Adrenal gland (tissue), 12 donors: ENCODE results near the gene ANKLE1. TPM values are rescaled to one million over a fixed set of nuclear protein-coding genes. Genes with fewer than 3 reads are reported as not detected.

Experiments used
- DNase-seq, 7 donors: peaks; one replicate each; pipeline ENCODE4 v3.0.0-alpha.2; 2019 to 2020
- H3K27ac ChIP-seq, 5 donors: fragments of 200-600 bp; sonication (generic) in 4 of 5; 1 replicate in 3 of 5; 2 replicates in 2 of 5; pipeline versions ENCODE4 v1.5.1 to v1.8.0; 2016 to 2020; ENCODE audit warnings: mild to moderate bottlenecking in 1 of 5
- H3K27me3 ChIP-seq: fragments of 200-600 bp; 2 replicates; pipeline ENCODE4 v1.8.0; 2021
- H3K36me3 ChIP-seq, 2 donors: fragments of 200-600 bp; replicated peaks in 1 of 2; 1 replicate in 1 of 2; 2 replicates in 1 of 2; pipeline versions ENCODE4 v1.5.1 to v1.8.0; 2018 to 2022
- H3K4me1 ChIP-seq, 2 donors: fragments of 200-600 bp; replicated peaks in 1 of 2; 1 replicate in 1 of 2; 2 replicates in 1 of 2; pipeline versions ENCODE4 v1.5.1 to v1.8.0; 2018 to 2021
- H3K4me3 ChIP-seq, 4 donors: fragments of 200-600 bp; sonication (generic) in 3 of 4; one replicate each; pipeline ENCODE4 v1.5.1; 2016 to 2018
- H3K9me3 ChIP-seq, 3 donors: fragments of 200-600 bp; sonication (generic) in 1 of 3; replicated peaks in 1 of 3; 1 replicate in 2 of 3; 2 replicates in 1 of 3; pipeline versions ENCODE4 v1.5.1 to v1.8.0; 2016 to 2021
- POLR2A ChIP-seq, 2 donors: fragments of 450-650 bp; IDR thresholded peaks; one replicate each; pipeline ENCODE4 v1.6.1; 2017; ENCODE audit warnings: antibody characterized with exemption in 2 of 2, mild to moderate bottlenecking in 2 of 2, moderate library complexity in 1 of 2
- WGBS, 4 donors: extraction: QIAGEN DNeasy Blood & Tissue Kit in 2 of 4; methylation state at CpG; one replicate each; pipeline versions ENCODE4 v1.1.5 to v1.1.7; 2013 to 2017; 5-methylcytosine and 5-hydroxymethylcytosine counted together
- intact Hi-C, 2 donors: fragments of 100-400 bp; cut with DNase I; formaldehyde crosslinking; loops; one replicate each; pipeline versions ENCODE4 v1.14.1 to v1.15.0; 2022 to 2023
- polyA plus RNA-seq, 3 donors: library from polyadenylated mRNA; stranded (reverse); fragments of 200-250 nt in 2 of 3; fragments of 350-450 nt in 1 of 3; fragmentation: Illumina TruSeq in 1 of 3; extraction: RNeasy Lipid Tissue Mini Kit (QIAGEN cat#74804) in 1 of 3; gene quantifications; one replicate each; pipeline ENCODE4 v1.2.3, GENCODE V29; 2013 to 2014
- total RNA-seq, 9 donors: library from RNA; depleted of rRNA in 4 of 9; stranded (reverse); fragments of >200 nt in 4 of 9; fragments of 120-200 nt in 1 of 9; fragmentation: NEBNext Ultra II Directional in 1 of 9; extraction: Animal tissue kit (Norgen Biotek cat#: 25700) in 1 of 9; gene quantifications; one replicate each; pipeline versions ENCODE4 v1.1.0 to v1.2.4, GENCODE V29; 2013 to 2023
- TF ChIP-seq, protein P1 (sequence below), 6 experiments: fragments of 450-650 bp in 4 of 6; fragments of 200-600 bp in 2 of 6; sonication (generic) in 1 of 6; IDR thresholded peaks; 1 replicate in 5 of 6; 2 replicates in 1 of 6; pipeline versions ENCODE4 v1.5.1 to v1.8.0; 2016 to 2021; ENCODE audit warnings: antibody characterized with exemption in 6 of 6, mild to moderate bottlenecking in 2 of 6, moderate library complexity in 1 of 6
- donor health status: healthy with polysubstance abuse.
- donor health status: Bipolar disorder and iron deficiency.
- donor health status: DM: yes; HTN: yes; CAD: no.
- donor health status: DM: no; HTN: no; CAD: no.
- donor health status: DM: no; HTN: no; CAD: no.
- donor health status: DM: yes; HTN: yes; CAD: no.

Gene ANKLE1
- total and polyA plus RNA-seq, 12 donors: 0.11 to 1.8 (median 0.38) TPM

DNA sequence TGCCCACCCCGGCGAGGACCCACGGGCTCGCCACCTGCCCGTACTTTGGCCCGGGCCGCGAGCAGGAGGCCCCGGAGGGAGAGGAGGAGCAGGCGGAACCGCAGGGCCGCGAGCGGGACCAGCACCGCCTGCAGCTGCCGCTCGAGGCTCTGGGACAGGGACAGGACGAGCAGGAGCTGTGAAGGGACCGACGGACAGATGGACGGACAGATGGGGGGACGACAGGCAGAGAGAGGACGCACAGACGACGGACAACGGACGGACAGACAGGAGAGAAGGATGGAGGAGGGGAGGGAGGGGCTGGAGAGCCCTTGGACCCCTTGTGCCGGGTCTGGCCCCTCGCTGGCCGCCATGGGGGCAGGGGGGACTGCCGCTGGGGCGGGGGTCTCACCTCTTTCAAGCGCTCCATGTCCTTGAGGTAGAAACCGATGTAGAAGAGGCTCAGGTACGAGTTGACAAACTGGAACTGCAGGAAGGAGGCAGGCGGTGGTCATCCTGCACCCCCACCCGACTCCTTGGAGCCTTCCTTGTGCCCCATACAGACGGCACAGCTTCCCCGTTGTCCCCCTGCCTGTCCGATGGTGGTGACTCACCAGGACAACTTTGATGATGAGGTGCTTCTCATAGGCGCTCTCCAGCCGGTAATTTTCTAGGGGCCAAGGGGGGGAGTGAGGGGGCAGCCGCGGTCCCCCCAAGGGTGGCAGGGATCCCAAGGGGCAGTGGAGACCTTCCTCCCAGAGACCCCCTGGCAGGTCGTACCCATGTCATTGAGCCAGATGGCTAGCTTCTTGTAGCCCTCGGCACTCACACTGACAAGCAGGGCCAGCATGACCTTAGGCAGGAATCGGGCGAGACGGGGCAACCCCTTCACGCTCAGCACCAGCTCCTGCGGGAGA is 47.9 kb downstream of the ANKLE1 start:
- Histone ChIP-seq H3K4me1 (peaks cover 4 to 28% of the 10 kb centered on the region in 2 donors), H3K27ac (no peak overlapping the region), H3K9me3 (no peaks in the 10 kb centered on the region), H3K27me3 (no peaks in the 10 kb centered on the region), H3K4me3 (no peak overlapping the region), H3K36me3 (no peaks in the 10 kb centered on the region)
- TF ChIP-seq, protein P1, sequence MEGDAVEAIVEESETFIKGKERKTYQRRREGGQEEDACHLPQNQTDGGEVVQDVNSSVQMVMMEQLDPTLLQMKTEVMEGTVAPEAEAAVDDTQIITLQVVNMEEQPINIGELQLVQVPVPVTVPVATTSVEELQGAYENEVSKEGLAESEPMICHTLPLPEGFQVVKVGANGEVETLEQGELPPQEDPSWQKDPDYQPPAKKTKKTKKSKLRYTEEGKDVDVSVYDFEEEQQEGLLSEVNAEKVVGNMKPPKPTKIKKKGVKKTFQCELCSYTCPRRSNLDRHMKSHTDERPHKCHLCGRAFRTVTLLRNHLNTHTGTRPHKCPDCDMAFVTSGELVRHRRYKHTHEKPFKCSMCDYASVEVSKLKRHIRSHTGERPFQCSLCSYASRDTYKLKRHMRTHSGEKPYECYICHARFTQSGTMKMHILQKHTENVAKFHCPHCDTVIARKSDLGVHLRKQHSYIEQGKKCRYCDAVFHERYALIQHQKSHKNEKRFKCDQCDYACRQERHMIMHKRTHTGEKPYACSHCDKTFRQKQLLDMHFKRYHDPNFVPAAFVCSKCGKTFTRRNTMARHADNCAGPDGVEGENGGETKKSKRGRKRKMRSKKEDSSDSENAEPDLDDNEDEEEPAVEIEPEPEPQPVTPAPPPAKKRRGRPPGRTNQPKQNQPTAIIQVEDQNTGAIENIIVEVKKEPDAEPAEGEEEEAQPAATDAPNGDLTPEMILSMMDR (IDR thresholded peaks at IDR 0.05): no peak
- intact Hi-C loops: no loop called here
- WGBS, 4 donors: 75 to 84% (median 80%) methylated on average over 46 to 51 of the region's 51 CpGs
- DNase-seq: peak in 1 of 7 donors; percentile 21

DNA sequence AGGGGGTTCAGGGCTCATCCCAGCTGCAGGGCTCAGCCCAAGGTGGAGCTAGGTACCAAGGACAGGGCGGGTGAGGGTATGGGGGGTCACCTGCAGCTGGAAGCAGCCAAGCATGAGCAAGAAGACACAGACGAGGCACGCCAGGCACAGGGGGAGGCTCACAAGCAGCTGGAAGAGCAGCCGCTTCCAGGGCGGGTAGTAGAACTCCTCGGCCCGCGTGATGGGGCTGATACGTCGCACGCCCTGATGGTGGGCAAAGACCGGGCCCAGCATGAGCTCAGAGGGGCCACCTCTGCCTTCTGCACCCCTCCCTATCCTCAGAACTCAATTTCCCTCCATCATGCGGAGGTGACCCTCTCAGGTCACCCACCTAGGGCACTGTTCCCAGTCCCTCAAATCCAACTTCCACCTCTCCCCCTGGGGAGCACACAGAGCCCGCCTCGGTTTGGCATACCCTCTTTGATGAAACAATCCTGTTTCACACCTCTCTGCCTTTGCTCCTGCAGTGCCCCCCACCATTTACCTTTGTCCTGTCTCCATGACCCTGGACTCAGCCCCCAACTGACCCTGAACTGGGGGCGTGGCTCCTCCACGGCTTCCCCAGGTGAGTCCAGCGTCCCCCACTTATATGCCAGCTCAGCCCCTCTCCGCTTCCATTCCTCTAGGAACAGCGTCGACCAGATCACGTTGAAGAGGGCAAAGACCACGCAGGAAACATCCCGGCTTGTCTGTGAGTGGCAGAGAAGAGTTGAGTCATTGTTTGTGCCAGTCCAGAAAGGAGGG is 48.8 kb downstream of the ANKLE1 start:
- WGBS, 4 donors: 91 to 94% (median 93%) methylated on average over 19 to 24 of the region's 24 CpGs
- intact Hi-C loops: no loop called here
- TF ChIP-seq POLR2A (IDR thresholded peaks at IDR 0.05): no peak
- TF ChIP-seq, protein P1 (IDR thresholded peaks at IDR 0.05): no peak
- no peak overlapping the region for H3K27ac ChIP-seq
- no peaks in the 10 kb centered on the region for H3K9me3 ChIP-seq
- H3K27me3 ChIP-seq: no peaks in the 10 kb centered on the region
- no peak overlapping the region for H3K4me3 ChIP-seq
- H3K4me1 ChIP-seq: peaks cover 4 to 34% of the 10 kb centered on the region in 2 donors
- no peak for DNase-seq
- no peaks in the 10 kb centered on the region for H3K36me3 ChIP-seq

DNA sequence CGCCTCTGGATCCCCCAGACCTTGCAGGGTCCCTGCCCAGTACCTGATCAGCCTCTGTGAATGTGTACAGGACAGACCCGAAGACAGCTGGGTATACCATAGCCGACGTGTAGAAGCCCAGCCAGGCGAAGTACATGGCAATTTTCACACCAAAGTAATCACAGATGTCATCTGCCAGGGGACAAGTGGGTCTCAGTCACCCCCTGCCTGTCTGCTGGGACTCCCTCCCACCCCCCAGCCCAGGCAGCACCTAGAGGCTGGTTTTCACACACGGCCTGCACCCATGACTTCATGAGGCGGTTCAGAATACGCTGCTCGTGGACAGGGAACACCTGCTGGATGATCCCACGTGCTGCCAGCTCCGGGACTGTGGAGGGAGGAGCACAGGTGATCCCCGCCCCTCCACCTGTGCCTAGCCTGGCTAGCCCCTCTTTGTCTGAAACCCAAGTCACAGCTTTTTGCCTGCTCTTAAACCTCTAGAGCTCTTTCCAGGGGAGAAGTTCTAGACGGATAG is 49.4 kb downstream of the ANKLE1 start:
- TF ChIP-seq POLR2A (IDR thresholded peaks at IDR 0.05): no peak
- TF ChIP-seq, protein P1 (IDR thresholded peaks at IDR 0.05): no peak
- Histone ChIP-seq H3K9me3 (no peaks in the 10 kb centered on the region), H3K27me3 (no peaks in the 10 kb centered on the region), H3K4me3 (no peak overlapping the region), H3K27ac (no peak overlapping the region), H3K4me1 (peaks cover 4 to 39% of the 10 kb centered on the region in 2 donors), H3K36me3 (no peaks in the 10 kb centered on the region)
- no peak for DNase-seq
- WGBS, 4 donors: 89 to 96% (median 93%) methylated on average over 5 to 13 of the region's 13 CpGs
- intact Hi-C loops: no loop called here

DNA sequence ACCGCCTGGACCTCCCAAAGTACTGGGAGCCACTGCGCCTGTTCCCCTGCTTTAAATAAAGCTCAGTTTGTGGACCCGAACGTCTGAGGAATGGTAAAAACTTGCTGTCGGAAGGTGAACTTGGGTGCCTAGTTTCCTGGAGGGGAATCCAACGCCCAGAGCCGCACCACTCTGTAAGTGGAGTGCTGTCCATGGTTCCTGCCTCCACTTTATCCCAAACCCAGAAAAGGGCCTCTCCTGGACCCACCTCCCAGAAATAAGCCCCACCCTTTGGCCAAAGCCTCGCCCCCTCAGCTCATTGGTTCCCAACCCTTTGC is 50.6 kb downstream of the ANKLE1 start:
- intact Hi-C loops: no loop called here
- H3K27me3 ChIP-seq: no peaks in the 10 kb centered on the region
- DNase-seq: no peak
- no peak overlapping the region for H3K27ac ChIP-seq
- no peaks in the 10 kb centered on the region for H3K36me3 ChIP-seq
- no peak overlapping the region for H3K4me3 ChIP-seq
- TF ChIP-seq, protein P1 (IDR thresholded peaks at IDR 0.05): no peak
- no peak for TF ChIP-seq POLR2A (IDR thresholded peaks at IDR 0.05)
- 89 to 97% (median 92%) methylated on average over 4 to 8 of the region's 8 CpGs for WGBS, 4 donors
- no peaks in the 10 kb centered on the region for H3K9me3 ChIP-seq
- H3K4me1 ChIP-seq: peaks cover 4 to 36% of the 10 kb centered on the region in 2 donors
